GM12865 (cell line): ENCODE results near the gene ATP6V1B1.

Experiments
- DNase-seq: peaks from one replicate; pipeline ENCODE4 v3.0.0; 2010; ENCODE audit warnings: low read depth
- H3K4me3 ChIP-seq: 2 replicates; pipeline ENCODE4 v1.5.1; 2011; ENCODE audit warnings: mild to moderate bottlenecking, low read depth, low read length, control low read depth
- CTCF ChIP-seq: IDR thresholded peaks from 2 replicates; pipeline ENCODE4 v1.5.1; 2011; ENCODE audit warnings: low read length, control low read depth, low read depth, inconsistent platforms; ENCODE audit not compliant: insufficient read depth; ENCODE audit errors: missing control alignments

Gene ATP6V1B1

GRCh38 chr2:70921031-70921430 is 14.7 kb upstream of the ATP6V1B1 start:
- DNase-seq: no peak
- H3K4me3 ChIP-seq: no peak overlapping the region
- no peak for TF ChIP-seq CTCF

GRCh38 chr2:70921839-70922234 is 13.9 kb upstream of the ATP6V1B1 start:
- H3K4me3 ChIP-seq: no peak overlapping the region
- TF ChIP-seq CTCF: no peak
- DNase-seq: no peak

- no peak for DNase-seq
- TF ChIP-seq CTCF: no peak
- no peak overlapping the region for H3K4me3 ChIP-seq
Observed at GRCh38 chr2:70922235-70923234, 13.2 kb upstream of the ATP6V1B1 start.

- peak; percentile 31 for DNase-seq
- TF ChIP-seq CTCF: peak; percentile 14
- H3K4me3 ChIP-seq: no peak overlapping the region
Observed at GRCh38 chr2:70923378-70924015, 12.2 kb upstream of the ATP6V1B1 start.

GRCh38 chr2:70926042-70926441 is 9.7 kb upstream of the ATP6V1B1 start:
- no peak for DNase-seq
- no peak for TF ChIP-seq CTCF
- no peak overlapping the region for H3K4me3 ChIP-seq

GRCh38 chr2:70927138-70927537 is 8.6 kb upstream of the ATP6V1B1 start:
- H3K4me3 ChIP-seq: no peak overlapping the region
- no peak for TF ChIP-seq CTCF
- DNase-seq: no peak
